NCI-H2171 treated with DMSO at 0.1 percent for 48 hours (cell line): ENCODE data around the gene ARHGAP8.

Experiments used
- DNase-seq: peaks from one replicate; lab custom pipeline; 2025; lab: John Stamatoyannopoulos, UW

The ARHGAP8 gene

GRCh38 chr22:44802071-44802700 is 49.8 kb downstream of the ARHGAP8 start:
- DNase-seq: no peak

GRCh38 chr22:44802956-44803355 is 50.6 kb downstream of the ARHGAP8 start:
- no peak for DNase-seq

GRCh38 chr22:44804327-44804726 is 52.0 kb downstream of the ARHGAP8 start:
- DNase-seq: no peak

- no peak for DNase-seq
Measured at GRCh38 chr22:44805711-44806110, 53.3 kb downstream of the ARHGAP8 start.

- no peak for DNase-seq
Measured at GRCh38 chr22:44807232-44807631, 54.9 kb downstream of the ARHGAP8 start.

- no peak for DNase-seq
Measured at GRCh38 chr22:44807915-44808690, 55.7 kb downstream of the ARHGAP8 start.

- DNase-seq: no peak
Measured at GRCh38 chr22:44809456-44809855, 57.1 kb downstream of the ARHGAP8 start.

- no peak for DNase-seq
Measured at GRCh38 chr22:44811141-44811540, 58.8 kb downstream of the ARHGAP8 start.

- DNase-seq: no peak
Measured at GRCh38 chr22:44813416-44813815, 61.0 kb downstream of the ARHGAP8 start.

- no peak for DNase-seq
Measured at GRCh38 chr22:44814266-44815098, 62.1 kb downstream of the ARHGAP8 start.

GRCh38 chr22:44815099-44816070 is 63.0 kb downstream of the ARHGAP8 start:
- DNase-seq: peak; percentile 15

GRCh38 chr22:44816141-44816540 is 63.8 kb downstream of the ARHGAP8 start:
- DNase-seq: no peak

GRCh38 chr22:44818727-44819126 is 66.4 kb downstream of the ARHGAP8 start:
- no peak for DNase-seq

GRCh38 chr22:44819966-44820631 is 67.7 kb downstream of the ARHGAP8 start:
- no peak for DNase-seq

- no peak for DNase-seq
Measured at GRCh38 chr22:44821741-44822475, 69.5 kb downstream of the ARHGAP8 start.

GRCh38 chr22:44822534-44822933 is 70.2 kb downstream of the ARHGAP8 start:
- DNase-seq: no peak

GRCh38 chr22:44823396-44823795 is 71.0 kb downstream of the ARHGAP8 start:
- DNase-seq: no peak

GRCh38 chr22:44823806-44824205 is 71.4 kb downstream of the ARHGAP8 start:
- DNase-seq: no peak

- no peak for DNase-seq
Measured at GRCh38 chr22:44824271-44824670, 71.9 kb downstream of the ARHGAP8 start.
